Stimulated activated CD4-positive, alpha-beta T cell treated with anti-CD3 and anti-CD28 coated beads, Interleukin-1b, Interleukin-23, amount 100 ng/mL, for 4 hours (primary cell): ENCODE results near the gene NT5C3B.

Experiments
- DNase-seq, 2 donors: peaks; one replicate each; pipeline ENCODE4 v3.0.0-alpha.2; 2020; ENCODE audit warnings: low read depth in 2 of 2

The NT5C3B gene

DNA sequence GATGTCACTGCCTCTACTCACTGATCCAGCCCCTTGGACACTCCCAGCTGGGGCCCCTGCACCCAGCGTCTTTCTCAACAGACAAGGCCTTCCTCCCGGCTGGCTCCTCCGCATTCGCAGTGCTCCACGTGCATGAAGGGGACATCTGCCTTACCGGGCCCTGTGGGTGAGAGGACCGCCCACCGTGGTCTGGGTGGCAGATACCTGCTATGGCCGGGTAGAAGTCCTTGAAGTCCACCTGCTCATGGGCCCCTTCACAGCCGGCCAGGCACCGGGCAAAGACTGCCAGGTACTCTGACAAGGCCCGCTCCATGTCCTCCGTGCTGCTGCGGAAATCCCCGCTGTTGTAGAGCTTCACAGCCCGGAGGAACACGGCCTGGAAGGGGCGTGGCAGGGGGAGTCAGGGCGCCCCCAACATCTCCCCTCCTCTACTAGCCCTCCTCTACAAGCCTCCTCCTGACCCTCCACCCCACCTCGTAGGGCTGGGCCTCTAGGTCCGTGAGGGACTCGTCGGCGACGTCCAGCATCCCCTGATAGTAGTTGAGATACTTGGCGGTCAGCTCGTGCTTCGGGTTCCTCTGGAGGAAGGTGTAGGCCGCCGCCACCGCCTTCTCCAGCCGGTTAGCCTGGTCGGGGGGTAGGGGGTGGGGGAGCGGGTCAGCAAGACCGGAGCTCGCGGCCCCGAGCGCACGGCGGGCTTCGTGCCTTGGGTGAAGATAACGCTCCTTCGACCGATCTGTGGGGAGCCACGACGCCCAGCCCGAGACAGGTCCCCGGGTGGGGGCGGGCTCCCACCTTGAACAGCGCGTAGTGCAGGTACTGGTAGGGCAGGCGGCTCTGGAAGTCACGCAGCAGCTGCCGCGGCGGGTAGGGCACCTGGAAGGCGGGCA lies 25.1 kb downstream of the NT5C3B start:
- no peak for DNase-seq

DNA sequence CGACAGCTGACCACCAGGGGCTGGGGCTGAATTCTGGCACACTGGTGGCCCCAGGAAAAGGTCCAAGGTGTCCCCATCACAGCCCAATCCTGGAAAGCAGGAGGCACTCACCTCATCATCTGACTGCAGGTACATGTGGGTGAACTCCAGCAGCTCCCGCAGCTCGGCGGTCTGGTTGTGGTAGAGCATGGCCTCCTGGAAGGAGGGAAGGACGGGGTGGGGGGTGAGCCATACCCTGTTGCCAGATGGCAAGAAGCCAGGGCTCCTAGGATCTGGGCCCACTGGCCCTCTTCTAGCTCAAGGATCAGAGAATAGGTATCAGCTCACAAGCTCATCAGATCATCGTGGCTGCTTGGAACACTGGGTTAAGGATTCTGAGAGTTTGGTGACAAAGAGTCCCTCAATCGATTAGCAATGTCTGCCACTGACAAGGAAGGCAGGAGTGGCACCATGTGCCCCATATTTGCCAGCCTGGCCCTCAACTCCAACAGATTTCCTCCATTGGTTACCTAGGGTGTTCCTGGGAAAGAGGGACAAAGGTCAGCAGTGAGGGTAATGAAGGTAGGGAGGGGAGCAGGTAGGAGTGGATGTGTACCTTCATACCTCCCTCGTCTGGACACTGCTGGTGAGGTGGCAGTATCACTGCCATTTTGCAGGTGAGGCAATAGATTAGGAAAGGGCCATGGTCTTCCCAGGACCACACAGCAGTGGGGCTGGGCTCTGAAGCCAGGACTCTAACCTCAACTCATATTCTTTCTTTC lies 29.2 kb downstream of the NT5C3B start:
- no peak for DNase-seq

DNA sequence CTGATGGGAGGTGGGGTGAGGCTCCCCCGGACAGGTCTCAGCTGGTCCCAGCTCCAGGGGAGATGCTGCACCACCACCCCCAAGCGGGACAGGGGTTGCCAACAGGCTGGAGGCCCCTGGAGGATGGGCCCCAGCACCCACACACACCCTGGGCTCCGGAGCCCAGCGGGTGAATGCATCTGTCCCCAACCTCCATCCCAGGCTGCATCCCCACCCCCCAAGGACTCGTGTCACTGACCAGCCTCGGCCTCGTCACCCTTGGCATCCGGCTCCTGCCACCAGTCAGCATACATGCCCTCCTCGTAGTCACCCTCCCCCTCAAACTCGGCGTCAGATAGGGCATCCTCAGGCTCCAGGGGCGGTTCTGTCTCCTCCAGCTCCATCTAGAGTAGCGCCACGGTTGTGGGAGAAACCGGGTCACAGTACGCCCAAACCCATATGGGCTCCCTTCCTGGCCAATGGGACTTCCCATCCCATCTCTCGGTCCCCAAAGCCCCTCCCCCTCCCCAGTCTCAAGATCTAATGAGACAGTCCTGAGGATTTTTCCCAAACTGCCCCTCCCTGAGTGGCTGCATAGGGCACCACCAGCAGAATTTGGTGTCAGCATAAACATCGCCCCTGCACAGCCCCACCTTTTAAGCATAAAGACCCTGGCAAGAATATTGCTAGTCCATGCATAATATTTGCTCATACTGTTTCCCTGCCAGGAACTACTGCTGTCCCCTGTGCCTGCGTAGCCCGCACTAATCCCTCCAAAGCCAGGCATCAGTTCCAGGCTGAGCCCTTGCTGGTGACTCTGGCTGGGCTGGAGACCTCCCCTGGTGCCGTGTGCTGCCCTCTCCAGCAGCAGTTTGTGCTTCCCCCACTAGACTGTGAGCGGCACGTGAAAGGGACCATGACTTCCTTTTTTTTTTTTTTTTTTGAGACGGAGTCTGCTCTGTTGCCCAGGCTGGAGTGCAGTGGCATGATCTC lies 32.7 kb downstream of the NT5C3B start:
- DNase-seq = no peak

DNA sequence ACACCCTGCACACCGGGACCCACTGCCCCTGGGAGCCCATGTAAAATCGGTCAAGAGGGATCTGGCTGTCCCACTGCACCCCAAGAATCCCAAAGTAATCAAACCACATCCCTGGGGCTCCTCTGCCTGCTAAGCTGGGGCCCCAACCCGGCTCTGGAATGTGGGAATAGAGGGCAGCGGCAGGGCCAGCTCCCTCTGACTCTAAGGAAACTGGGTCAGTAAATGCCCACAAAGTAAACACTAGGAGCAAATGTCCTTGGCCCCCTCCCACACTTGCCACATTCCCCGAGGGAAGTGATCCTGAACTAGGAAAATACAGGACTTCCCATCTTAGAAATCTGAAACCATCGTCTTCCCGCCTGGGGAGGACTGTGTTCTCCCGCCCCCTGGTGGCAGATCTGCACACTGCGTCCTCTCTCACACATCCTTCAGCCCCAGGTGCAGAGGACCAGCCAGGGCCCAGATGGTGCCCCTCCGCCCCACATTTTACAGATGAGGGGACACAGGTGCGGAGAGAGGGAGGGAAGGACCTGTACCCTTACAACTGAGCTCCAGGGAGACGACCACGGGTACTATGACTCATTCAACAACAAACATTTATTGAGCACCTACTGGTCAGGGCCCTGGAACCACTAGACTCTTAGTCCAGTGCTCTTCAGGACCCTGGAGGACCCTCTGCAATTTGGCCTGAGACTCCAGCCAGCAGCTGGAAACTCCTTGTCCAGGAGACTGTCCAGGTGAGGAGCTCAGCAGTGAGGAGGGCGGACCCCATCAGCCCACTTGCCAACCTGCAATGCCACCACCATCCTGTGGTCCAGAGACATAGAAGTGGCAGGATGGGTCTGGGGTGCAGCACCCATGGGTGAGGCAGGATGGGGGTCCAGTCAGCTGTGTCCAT lies 34.4 kb downstream of the NT5C3B start:
- peak; percentile 70 to 72 for DNase-seq

DNA sequence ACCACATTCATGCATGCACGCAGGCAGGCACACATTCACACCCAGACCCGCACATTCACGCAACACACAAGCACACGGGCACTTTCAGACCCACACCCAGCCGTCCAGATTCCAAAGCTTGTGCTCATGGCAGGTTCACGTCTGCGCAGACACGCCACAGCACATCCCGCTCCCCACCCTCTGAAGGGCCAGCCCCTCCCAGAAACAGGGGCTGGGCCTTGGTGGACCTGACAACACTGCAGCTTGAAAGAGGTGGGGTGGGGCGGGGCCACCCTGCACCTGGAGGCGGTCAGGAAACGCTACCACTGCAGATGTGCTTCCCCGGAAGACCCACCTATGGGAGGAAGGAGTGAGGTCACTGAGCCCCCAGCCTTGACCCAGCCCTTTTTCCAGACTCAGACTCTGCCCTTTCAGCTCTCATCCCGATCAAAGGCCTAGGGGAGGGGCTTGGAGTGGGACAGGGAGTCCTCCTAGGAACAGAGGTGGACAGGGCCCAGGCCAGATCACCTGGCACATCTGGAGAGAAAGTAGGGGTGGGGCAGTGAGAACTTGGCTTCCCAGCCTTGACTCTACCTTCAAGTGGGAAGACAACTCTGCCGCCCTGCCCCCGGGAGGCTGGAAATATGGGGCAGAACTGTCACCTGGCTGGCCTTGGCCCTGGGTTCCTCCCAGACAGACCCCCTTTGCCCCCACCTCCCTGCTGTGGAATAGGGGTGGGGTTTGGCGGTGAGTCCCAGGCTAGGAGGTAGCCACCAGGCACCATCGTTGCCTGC lies 35.2 kb downstream of the NT5C3B start:
- no peak for DNase-seq

DNA sequence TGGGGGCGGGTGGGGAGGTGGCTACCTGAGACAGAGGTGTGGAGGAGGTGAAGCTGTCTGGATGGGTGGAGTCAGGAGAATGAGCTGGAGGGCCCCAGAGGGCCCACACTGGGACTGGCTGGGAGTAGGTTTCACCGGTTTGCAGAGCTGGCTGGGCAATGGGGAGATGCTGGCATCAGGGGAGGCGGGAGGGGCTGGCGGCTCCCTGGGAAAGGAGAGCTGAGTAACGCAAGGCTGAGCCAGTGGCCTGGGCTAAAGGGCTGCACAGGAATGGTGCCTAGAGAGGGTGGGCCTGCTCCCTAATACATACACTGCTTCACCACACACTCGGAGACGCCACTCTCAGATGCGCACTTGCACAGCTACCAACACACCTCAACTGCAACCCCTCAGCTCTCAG lies 36.7 kb downstream of the NT5C3B start:
- no peak for DNase-seq

DNA sequence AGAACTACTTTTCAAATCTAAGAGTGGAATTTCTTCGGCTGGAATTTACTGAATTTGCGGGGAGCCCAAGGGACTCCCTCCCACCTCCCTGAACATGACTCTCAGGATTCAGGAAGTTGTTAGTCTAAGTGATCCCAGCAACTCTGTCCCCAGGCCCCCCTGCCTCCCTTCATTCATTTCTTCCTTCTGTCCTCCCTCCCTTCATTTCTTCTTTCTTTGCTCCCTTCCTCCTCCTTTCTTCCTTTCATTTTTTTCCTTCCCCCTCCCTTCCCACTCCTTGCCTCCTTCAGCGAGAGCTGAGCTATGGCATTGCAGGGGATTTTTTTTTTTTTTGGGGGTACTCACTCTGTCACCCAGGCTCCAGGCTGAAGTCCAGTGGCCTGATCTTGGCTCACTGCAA lies 38.7 kb downstream of the NT5C3B start:
- no peak for DNase-seq

DNA sequence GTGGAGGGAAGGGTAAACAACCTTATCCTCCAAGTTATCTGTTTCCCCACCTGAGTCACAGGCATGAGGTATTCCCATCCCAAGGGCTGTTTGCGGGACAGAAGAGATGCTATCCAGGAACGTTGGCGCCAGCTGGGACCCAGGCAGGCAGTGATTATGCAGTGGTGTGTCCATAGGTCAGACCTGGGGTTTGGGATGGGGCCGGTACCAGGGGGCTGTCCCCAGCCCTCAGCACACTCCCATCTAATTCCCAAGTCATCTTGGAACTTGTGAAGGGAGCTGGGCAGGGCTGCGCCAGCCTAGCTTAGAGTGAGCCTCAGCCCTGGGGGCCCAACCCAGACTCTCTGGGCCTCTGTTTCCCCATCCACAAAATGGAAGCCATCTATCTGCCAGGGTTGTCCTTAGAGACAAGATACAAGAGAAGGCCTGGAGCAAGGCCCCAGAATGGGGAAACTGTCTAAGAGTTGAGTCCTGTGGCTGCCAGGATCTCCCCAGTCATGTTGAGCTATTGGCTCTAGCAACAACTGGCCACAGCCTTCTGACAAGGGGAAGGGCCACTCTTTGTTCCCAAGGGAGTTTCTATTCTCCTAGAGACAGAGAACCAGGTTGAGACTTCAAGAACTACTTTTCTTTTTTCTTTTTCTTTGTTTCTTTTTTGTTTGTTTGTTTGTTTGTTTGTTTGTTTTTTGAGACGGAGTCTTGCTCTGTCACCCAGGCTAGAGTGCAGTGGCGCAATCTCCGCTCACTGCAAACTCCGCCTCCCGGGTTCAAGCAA lies 39.7 kb downstream of the NT5C3B start:
- DNase-seq = no peak

DNA sequence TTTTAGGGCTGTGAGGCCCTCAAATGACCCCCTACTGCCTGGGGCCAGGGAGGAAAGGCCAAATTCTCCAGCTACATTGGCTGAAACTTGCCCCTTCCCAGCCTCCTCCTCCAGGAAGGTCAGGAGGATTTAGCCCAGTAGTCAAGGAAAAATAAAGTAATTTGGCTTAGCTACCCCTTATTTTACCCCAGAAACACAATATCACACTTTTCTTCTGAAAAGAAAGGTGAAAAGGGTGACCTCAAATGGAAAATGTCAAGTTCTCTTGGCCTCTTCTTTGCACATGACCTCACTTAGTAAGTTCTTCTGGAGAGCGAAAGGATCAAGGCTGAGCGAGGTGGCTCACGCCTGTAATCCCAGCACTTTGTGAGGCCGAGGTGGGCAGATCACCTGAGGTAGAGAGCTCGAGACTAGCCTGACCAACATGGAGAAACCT lies 41.5 kb downstream of the NT5C3B start:
- DNase-seq = no peak

DNA sequence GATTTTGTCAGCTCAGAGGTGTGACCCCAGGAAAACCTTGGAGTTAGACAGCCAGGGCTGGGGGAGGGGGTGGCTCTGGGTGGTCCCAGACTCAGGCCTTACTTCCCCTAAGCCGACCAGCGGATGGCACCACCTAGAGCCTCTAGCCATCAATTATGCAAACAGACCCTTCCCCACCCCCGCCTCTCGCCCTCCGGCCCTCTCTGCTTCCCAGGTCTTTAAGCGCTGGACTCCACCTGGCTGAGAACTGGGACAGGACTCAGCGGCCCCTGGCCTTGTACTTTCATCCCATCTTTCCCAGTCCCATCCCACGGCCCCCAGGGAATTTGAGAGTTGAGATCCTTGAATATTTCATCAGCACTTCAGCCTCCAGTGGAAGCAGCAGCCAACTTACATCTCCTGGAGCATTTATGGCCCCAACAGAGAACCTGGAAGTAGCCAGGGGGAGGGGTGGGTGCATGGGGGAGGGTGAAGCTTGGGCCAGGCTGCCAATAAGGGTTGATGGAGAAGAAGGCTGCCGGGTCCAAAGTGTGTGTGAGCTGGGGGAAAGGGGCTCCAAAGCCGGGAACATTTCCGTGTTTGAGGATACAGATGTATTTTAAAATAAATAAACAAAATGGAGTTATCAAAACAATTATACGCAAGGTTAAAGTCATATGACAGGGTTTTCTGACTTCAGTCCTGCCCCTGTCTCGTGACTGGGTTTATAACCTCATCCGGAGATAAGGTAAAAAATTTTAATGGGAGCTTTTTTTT lies 42.1 kb downstream of the NT5C3B start:
- no peak for DNase-seq

DNA sequence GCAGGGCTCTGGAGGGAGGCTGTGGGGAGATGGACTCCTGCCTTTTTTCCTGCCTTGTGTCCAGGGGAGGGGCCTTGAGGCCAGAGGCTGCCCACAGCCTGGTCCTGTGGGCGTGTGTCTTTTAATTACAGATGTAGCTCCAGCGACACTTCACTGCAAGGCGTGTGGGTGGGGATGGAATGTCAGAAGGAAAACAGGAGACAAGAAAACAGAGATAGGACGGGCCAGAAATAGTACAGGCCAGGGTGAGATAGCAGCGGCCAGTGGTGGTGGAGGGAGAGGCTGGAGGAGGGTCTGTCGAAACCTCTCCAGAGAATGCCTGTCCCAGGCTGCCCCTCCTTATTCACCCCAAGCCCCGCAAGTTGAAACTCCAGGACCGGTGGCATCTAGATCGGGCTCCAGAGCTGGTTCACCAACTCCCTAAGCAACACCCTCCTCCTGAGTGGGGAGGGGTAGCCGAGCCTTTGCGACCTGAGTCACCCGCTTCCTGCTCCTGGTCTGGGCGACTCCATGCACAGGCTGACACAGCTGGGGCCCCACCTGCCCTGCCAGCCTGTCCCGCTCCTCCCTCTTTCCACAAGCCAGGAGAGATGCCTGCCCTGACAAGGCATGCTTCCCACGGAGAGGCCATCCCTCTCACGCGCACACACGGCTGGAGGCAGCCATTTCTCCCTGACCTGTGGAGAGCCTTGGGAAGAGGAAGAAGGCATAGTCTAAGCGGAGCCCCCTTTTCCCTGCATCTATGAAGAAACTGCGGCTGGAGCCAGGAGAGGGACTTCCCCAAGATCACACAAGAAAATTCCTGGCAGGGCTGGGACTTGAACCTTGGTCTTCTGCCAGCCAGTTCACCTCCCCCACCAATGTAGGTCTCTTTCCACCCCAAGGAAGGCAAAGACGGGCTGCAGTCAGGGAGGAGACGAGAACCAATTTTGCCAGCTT lies 42.9 kb downstream of the NT5C3B start:
- DNase-seq = no peak

DNA sequence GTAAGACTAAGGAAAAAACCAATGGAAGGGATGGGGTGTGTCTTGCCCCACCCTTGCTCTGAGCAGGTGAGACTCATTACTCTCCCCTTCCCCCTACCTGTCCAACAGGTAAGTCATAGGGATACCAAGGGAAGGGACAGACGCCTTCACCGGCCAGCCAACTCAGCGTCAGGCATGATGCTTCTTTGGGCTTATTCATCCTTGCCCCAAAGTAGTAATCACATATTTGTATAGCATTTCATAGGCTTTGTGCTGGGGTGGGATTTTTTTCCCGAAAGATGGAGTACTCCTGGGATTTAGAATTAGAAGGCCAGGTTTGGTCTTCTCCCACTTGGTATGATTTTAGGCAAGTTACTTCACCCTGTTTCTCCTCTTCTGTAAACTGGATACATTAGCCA lies 49.0 kb downstream of the NT5C3B start:
- DNase-seq = no peak

DNA sequence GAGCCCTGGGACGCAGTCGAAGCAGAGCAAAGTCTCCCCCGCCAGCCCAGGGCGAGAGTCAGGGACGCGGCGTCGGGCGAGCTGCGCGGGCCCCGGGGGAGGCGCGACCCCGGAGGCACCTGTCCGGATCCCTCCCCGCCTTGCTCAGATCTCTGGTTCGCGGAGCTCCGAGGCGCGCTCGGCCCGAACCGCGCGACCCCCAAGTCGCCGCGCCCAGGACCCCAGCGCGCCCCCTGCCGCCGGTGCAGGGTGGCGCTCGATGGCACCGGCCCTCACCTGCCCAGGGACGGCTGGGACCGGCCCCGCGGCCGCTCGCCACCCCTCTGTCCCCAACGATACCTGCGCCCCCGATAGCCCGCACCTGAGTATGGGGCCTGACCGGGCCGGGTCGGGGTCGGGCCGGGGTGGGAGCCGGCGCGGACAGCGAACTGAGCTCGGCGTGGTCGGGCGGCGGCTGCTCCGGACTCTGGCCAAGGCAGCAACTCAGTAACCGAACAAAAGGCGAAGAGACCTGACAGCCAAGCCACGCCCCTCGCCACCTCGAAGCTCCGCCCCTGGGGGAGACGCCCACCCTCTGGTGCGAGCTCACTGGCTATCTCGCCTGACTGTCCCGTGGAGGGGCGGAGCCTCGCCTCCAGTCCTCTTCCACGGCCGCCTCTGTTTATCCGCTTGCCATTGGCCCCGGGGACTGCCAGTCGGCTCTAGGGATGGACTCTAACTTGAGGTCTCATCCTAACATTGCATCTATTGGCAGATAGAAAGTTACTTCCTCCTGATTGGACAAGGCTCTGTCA lies 49.6 kb downstream of the NT5C3B start, which contains the start of gene JUP:
TSS of gene JUP (minus strand) at position 485 of the 794 bp plus-strand sequence. CDS start 14,857 bp downstream, outside the sequence.
- DNase-seq = peak; percentile 76 to 81

DNA sequence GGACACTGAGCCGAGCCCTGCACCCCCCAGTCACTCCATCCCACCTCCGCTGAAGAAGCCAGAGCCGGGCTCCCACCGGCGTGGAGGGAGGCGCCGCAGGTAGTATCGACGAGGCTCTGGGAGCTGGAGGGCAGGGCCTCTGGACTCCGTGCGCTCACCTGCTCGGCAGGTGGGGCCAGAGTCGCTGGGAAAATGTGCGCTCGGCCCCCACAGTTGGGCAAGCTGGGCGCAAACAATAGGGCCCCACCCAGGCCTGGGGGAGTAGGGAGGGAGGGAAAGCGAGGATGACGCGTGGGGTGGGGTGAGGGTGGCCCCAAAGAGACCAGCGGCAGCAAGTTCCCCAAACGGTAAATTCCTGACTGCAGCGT lies 50.2 kb downstream of the NT5C3B start:
- no peak for DNase-seq

DNA sequence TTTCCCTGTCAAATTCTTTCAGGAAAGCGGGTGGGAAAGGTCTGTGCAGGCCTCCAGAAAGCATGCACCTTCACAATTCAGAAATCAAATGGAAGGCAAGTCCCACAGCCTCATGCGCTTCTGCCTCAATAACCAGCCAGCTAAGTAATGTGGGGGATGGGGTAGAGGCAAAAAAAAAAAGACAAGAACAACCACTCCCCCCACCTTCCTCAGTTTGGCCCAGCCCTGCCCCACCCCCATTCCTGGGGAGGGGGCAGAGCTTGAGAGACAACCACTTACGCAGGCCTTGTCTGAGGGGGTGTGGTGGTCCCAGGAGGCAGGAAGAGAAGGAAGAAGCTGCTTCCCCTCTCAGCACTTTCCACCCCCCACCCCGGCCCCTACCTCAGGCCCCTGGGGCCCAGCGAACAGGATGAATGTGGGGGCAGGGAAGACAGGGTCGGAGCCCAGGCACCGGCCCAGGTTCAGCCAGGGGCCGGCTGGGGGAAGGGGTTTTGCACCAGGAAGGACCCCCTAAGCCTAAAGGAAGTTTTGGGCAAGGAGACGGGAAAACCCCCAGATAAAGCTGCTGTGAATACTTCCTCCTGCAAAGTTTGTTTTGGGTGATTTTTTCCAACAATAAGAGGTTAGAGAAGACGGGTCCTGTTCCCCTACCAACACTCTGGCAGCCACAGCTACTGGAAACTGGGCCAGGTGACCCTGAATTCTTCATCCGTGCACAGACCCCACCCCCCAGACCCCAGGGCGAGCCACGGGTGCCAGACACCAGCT lies 50.8 kb downstream of the NT5C3B start:
- DNase-seq = no peak
